ENCODE data around the gene TNFAIP2. TPM values are rescaled to one million over a fixed set of nuclear protein-coding genes. Genes with fewer than 3 reads are reported as not detected.

Gene TNFAIP2
- total and polyA plus RNA-seq, 9 of the 15 experiments (the other 6 are each of a cell fraction or from before 2014, with no cell fraction given), result 22.6 to 68.6 (median 44.6) TPM

DNA sequence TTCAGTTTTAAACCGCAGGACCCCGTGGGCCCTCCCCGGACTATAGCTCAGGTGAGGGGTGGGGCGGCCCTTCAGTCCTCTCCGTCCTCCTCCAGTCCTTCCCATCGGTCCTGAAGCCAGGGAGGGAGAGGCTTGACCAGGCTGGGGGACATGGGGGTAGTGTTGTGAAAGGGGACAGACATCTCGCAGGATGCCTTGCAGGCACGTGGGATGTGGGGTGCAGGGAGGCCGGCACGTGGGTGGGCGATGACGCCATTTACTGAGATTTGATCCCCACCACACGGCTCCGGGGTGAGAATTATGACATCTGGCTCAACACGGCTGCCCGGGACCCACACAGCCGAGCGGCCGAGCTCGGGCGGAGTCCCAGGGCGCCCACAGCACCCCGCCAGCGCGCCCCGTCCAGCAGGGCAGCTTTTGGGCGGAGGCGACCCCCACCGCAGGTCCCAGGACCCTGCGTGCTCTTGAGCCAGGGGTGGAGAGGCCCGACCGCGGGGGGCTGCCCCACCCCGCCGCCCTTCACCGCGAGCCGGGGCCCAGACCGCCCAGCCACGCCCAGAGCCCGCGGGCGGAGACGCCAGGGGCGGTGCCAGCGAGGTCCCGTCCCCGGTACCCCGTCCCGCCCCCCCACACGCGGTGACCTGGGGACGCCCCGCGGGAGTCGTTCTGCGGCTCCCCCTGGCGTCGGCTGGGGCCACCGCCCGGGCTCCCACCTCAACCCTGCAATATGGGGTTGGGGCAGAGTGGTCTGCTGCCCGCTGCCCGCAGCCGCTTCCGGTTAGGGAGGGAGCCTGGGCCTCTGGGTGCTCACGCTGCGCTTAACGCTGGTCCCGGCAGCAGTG, 32.0 kb upstream of the TNFAIP2 start (continued):
- TF ChIP-seq EP400 (IDR thresholded peaks at IDR 0.05) (no peak), CXXC5 (CRISPR knock-in tag; IDR thresholded peaks at IDR 0.05) (0 out of 2 replicates have a peak, but pooled peaks have one; percentile 37), CTBP1 (IDR thresholded peaks at IDR 0.05; ENCODE audit: borderline replicate concordance) (0 out of 2 replicates have a peak, but pooled peaks have one; percentile 16), RAD21 (CRISPR knock-in tag; conservative IDR thresholded peaks at IDR 0.05 in 1 of 2, IDR thresholded peaks at IDR 0.05 in 1 of 2) (peak in 1 of 2 experiments; percentile 35; a peak in 2 of 4 replicates), MAZ (CRISPR knock-in tag; conservative IDR thresholded peaks at IDR 0.05 in 1 of 2, IDR thresholded peaks at IDR 0.05 in 1 of 2) (peak; percentile 56 to 65; a peak in 2 of 4 replicates), HNRNPL (IDR thresholded peaks at IDR 0.05; ENCODE audit: low read depth, low read length) (peak; percentile 85), ZNF316 (IDR thresholded peaks at IDR 0.05) (no peak), L3MBTL2 (IDR thresholded peaks at IDR 0.05) (peak; percentile 54; the same call in 1 of the 2 replicates), TCF7L2 (IDR thresholded peaks at IDR 0.05; ENCODE audit: low read depth, low read length) (no peak), CREM (IDR thresholded peaks at IDR 0.05; ENCODE audit: low read depth) (no peak)
- TF ChIP-seq, protein P1, sequence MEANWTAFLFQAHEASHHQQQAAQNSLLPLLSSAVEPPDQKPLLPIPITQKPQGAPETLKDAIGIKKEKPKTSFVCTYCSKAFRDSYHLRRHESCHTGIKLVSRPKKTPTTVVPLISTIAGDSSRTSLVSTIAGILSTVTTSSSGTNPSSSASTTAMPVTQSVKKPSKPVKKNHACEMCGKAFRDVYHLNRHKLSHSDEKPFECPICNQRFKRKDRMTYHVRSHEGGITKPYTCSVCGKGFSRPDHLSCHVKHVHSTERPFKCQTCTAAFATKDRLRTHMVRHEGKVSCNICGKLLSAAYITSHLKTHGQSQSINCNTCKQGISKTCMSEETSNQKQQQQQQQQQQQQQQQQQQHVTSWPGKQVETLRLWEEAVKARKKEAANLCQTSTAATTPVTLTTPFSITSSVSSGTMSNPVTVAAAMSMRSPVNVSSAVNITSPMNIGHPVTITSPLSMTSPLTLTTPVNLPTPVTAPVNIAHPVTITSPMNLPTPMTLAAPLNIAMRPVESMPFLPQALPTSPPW (CRISPR knock-in tag; IDR thresholded peaks at IDR 0.05), result peak; percentile 89
- TF ChIP-seq, protein P2, sequence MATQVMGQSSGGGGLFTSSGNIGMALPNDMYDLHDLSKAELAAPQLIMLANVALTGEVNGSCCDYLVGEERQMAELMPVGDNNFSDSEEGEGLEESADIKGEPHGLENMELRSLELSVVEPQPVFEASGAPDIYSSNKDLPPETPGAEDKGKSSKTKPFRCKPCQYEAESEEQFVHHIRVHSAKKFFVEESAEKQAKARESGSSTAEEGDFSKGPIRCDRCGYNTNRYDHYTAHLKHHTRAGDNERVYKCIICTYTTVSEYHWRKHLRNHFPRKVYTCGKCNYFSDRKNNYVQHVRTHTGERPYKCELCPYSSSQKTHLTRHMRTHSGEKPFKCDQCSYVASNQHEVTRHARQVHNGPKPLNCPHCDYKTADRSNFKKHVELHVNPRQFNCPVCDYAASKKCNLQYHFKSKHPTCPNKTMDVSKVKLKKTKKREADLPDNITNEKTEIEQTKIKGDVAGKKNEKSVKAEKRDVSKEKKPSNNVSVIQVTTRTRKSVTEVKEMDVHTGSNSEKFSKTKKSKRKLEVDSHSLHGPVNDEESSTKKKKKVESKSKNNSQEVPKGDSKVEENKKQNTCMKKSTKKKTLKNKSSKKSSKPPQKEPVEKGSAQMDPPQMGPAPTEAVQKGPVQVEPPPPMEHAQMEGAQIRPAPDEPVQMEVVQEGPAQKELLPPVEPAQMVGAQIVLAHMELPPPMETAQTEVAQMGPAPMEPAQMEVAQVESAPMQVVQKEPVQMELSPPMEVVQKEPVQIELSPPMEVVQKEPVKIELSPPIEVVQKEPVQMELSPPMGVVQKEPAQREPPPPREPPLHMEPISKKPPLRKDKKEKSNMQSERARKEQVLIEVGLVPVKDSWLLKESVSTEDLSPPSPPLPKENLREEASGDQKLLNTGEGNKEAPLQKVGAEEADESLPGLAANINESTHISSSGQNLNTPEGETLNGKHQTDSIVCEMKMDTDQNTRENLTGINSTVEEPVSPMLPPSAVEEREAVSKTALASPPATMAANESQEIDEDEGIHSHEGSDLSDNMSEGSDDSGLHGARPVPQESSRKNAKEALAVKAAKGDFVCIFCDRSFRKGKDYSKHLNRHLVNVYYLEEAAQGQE (IDR thresholded peaks at IDR 0.05; ENCODE audit: borderline replicate concordance), result 0 out of 2 replicates have a peak, but pooled peaks have one; percentile 14
- TF ChIP-seq, protein P2 (CRISPR knock-in tag; IDR thresholded peaks at IDR 0.05; ENCODE audit: low read depth), result no peak
- TF ChIP-seq, protein P3, sequence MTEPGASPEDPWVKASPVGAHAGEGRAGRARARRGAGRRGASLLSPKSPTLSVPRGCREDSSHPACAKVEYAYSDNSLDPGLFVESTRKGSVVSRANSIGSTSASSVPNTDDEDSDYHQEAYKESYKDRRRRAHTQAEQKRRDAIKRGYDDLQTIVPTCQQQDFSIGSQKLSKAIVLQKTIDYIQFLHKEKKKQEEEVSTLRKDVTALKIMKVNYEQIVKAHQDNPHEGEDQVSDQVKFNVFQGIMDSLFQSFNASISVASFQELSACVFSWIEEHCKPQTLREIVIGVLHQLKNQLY (CRISPR knock-in tag; conservative IDR thresholded peaks at IDR 0.05), result no peak
- TF ChIP-seq, protein P4, sequence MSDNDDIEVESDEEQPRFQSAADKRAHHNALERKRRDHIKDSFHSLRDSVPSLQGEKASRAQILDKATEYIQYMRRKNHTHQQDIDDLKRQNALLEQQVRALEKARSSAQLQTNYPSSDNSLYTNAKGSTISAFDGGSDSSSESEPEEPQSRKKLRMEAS (CRISPR knock-in tag; IDR thresholded peaks at IDR 0.05), result peak; percentile 81

Data from K562 (cell line).